ENCODE data around the gene COMMD4. TPM values are rescaled to one million over a fixed set of nuclear protein-coding genes. Genes with fewer than 3 reads are reported as not detected.

Gene COMMD4
- total and polyA plus RNA-seq, 2 donors (not counting 3 experiments of a cell fraction or from before 2014, with no cell fraction given): 114 to 244 TPM

DNA sequence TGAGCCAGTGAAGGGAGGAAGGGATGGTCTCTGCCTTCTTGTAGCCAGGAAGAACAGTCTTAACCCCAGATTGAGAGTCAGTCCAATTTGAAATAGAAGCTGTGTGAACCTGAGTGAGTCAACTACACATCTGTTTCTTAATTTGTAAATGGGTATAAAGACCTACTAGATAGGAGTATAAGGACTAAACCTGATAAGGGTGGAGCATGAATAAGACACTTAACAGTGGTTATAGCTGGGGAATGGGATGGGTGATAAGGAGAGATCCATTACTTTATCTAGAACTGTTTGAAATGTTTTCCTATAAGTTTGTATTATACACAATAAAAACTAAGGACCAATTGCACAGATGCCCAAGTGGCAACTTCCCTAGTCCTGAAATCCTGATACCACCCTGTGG, 31.1 kb downstream of the COMMD4 start:
- H2AFZ ChIP-seq (ENCODE audit: low read depth, low read length): no peak overlapping the region
- DNase-seq (ENCODE audit: low read depth, low spot score): no peak
- dilution Hi-C loops (cut with MboI; ENCODE audit: extremely low pct_ligation_motif_present, low sequenced_read_pairs): no loop called here
- H3K27ac ChIP-seq (ENCODE audit: insufficient read depth, low read depth, low read length): no peak overlapping the region
- TF ChIP-seq, protein P1, sequence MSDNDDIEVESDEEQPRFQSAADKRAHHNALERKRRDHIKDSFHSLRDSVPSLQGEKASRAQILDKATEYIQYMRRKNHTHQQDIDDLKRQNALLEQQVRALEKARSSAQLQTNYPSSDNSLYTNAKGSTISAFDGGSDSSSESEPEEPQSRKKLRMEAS (IDR thresholded peaks at IDR 0.05; ENCODE audit: insufficient read depth, insufficient read length): no peak
- TF ChIP-seq MYC (IDR thresholded peaks at IDR 0.05; ENCODE audit: low read depth, low read length): no peak
- no peak for TF ChIP-seq POLR2A (IDR thresholded peaks at IDR 0.05; ENCODE audit: low read depth, low read length)
- TF ChIP-seq POLR2AphosphoS5 (IDR thresholded peaks at IDR 0.05; ENCODE audit: insufficient read depth, low read depth, low read length): no peak
- TF ChIP-seq JUN (IDR thresholded peaks at IDR 0.05; ENCODE audit: borderline replicate concordance, insufficient read depth, insufficient read length, low read depth): no peak
- peaks cover 15% of the 10 kb centered on the region for H3K4me1 ChIP-seq (ENCODE audit: control insufficient read depth, extremely low read depth, insufficient read depth, low read length)
- no TSS peak for BruUV-seq (replicated peaks)
- H3K27me3 ChIP-seq (ENCODE audit: control insufficient read depth in 2 of 2, insufficient read depth in 2 of 2, low read length in 2 of 2): no peaks in the 10 kb centered on the region
- H3K9me1 ChIP-seq (replicated peaks; ENCODE audit: control insufficient read depth, extremely low read depth, insufficient read depth, low read length): no peaks in the 10 kb centered on the region
- intact Hi-C loops (cut with micrococcal nuclease): loop anchor here (5.0 to 10.0 kb wide), 2 partner anchors 335 to 438 kb away; no protein-coding TSS in a partner anchor
- FAIRE-seq: no peak
- no peaks in the 10 kb centered on the region for H3K9me3 ChIP-seq (replicated peaks; ENCODE audit: control insufficient read depth, insufficient read depth, low read length)
- H3K36me3 ChIP-seq (ENCODE audit: control insufficient read depth in 2 of 2, extremely low read depth in 1 of 2, insufficient read depth in 2 of 2, low read length in 2 of 2): peaks cover 6 to 34% of the 10 kb centered on the region in 2 experiments
- H4K20me1 ChIP-seq (replicated peaks; ENCODE audit: control insufficient read depth, extremely low read depth, insufficient read depth, low read length): no peaks in the 10 kb centered on the region
- H3K4me3 ChIP-seq (replicated peaks in 1 of 3; ENCODE audit: insufficient read depth in 1 of 3, low read depth in 1 of 3, low read length in 3 of 3): peak overlapping the region in 1 of 3 experiments; percentile 34
- H3K9ac ChIP-seq (replicated peaks; ENCODE audit: extremely low read depth, insufficient read depth, low read length): no peak overlapping the region
- ChIA-PET CTCF (interaction anchor here (1.4 to 2.8 kb wide), 5 partner anchors 13 to 338 kb away, joined by 12 to 18 read pairs (median 15); partner anchors contain the start of gene SNX33), POLR2A (no interaction called here)
- H3K4me2 ChIP-seq (ENCODE audit: insufficient read depth, low read length): peak overlapping the region; percentile 63
- H3K79me2 ChIP-seq (ENCODE audit: control insufficient read depth, insufficient read depth, low read length): peaks cover 9% of the 10 kb centered on the region

DNA sequence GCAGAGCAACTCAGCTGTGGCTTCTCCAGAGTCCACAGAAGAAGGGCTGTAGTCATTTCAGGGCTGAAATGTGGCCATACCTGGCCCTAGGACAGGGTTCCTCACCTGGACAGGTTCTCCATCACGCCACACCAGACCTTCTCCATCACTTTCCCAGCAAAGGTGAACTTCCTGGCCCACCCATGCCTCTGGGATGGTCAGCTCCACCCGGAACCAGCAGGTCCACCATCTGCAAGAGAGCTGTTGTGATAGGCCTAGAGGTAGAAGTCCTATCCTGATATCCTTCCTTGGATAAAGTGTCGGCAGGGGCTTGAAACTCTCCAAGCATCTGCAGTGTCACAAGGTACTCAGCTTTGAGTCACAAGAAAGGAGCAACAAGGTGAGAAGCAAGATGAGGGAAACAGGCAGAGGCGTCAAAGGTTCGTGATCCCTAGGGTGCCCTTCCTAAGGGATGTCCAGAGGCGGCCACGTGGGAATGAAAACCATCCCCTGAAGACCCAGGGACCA, 31.6 kb downstream of the COMMD4 start:
- no peak for DNase-seq (ENCODE audit: low read depth, low spot score)
- peak overlapping the region; percentile 92 for H3K9ac ChIP-seq (replicated peaks; ENCODE audit: extremely low read depth, insufficient read depth, low read length)
- CTCF ChIA-PET: interaction anchor here (0.6 to 2.8 kb wide), 30 partner anchors 8 to 596 kb away, joined by 3 to 21 read pairs (median 6); partner anchors contain the start of genes IMP3, PPCDC, PTPN9 and SIN3A
- H3K9me1 ChIP-seq (replicated peaks; ENCODE audit: control insufficient read depth, extremely low read depth, insufficient read depth, low read length): no peaks in the 10 kb centered on the region
- intact Hi-C loops (cut with micrococcal nuclease): loop anchor here (5.0 to 10.0 kb wide), 2 partner anchors 335 to 437 kb away; no protein-coding TSS in a partner anchor
- H4K20me1 ChIP-seq (replicated peaks; ENCODE audit: control insufficient read depth, extremely low read depth, insufficient read depth, low read length): no peaks in the 10 kb centered on the region
- H3K4me2 ChIP-seq (ENCODE audit: insufficient read depth, low read length): peak overlapping the region; percentile 63
- TSS peak; percentile 23 for BruUV-seq (replicated peaks)
- TF ChIP-seq, protein P1 (IDR thresholded peaks at IDR 0.05; ENCODE audit: insufficient read depth, insufficient read length): peak; percentile 46
- TF ChIP-seq POLR2AphosphoS5 (IDR thresholded peaks at IDR 0.05; ENCODE audit: insufficient read depth, low read depth, low read length): no peak
- dilution Hi-C loops (cut with MboI; ENCODE audit: extremely low pct_ligation_motif_present, low sequenced_read_pairs): no loop called here
- H3K9me3 ChIP-seq (replicated peaks; ENCODE audit: control insufficient read depth, insufficient read depth, low read length): no peaks in the 10 kb centered on the region
- POLR2A ChIA-PET: interaction anchor here (1.1 to 1.4 kb wide), 3 partner anchors 84 to 273 kb away, joined by 3 to 8 read pairs (median 4); partner anchors contain the start of genes IMP3 and SIN3A
- H2AFZ ChIP-seq (ENCODE audit: low read depth, low read length): no peak overlapping the region
- H3K79me2 ChIP-seq (ENCODE audit: control insufficient read depth, insufficient read depth, low read length): peaks cover 9% of the 10 kb centered on the region
- H3K27me3 ChIP-seq (ENCODE audit: control insufficient read depth in 2 of 2, insufficient read depth in 2 of 2, low read length in 2 of 2): no peaks in the 10 kb centered on the region
- peaks cover 6 to 30% of the 10 kb centered on the region in 2 experiments for H3K36me3 ChIP-seq (ENCODE audit: control insufficient read depth in 2 of 2, extremely low read depth in 1 of 2, insufficient read depth in 2 of 2, low read length in 2 of 2)
- peaks cover 15% of the 10 kb centered on the region for H3K4me1 ChIP-seq (ENCODE audit: control insufficient read depth, extremely low read depth, insufficient read depth, low read length)
- no peak for FAIRE-seq
- peak overlapping the region in 2 of 3 experiments; percentile 34 to 83 for H3K4me3 ChIP-seq (replicated peaks in 1 of 3; ENCODE audit: insufficient read depth in 1 of 3, low read depth in 1 of 3, low read length in 3 of 3)
- H3K27ac ChIP-seq (ENCODE audit: insufficient read depth, low read depth, low read length): peak overlapping the region; percentile 21

All from endothelial cell of umbilical vein (primary cell).